Measurements from ENCODE around the gene NFYC.

Gene NFYC

GRCh38 chr1:40806731-40807695 is 115.5 kb downstream of the NFYC start:
- TF ChIP-seq CTCF (conservative IDR thresholded peaks at IDR 0.05; ENCODE audit: control insufficient read depth, insufficient read depth, low read depth, low read length) = no peak
- no peak overlapping the region for H3K4me3 ChIP-seq (ENCODE audit: control insufficient read depth, low read depth, low read length)
- no peak for DNase-seq (ENCODE audit: low read depth)

GRCh38 chr1:40808002-40808401 is 116.5 kb downstream of the NFYC start:
- DNase-seq (ENCODE audit: low read depth) = no peak

GRCh38 chr1:40808444-40808843 is 116.9 kb downstream of the NFYC start:
- no peak for TF ChIP-seq CTCF (conservative IDR thresholded peaks at IDR 0.05; ENCODE audit: control insufficient read depth, insufficient read depth, low read depth, low read length)
- H3K4me3 ChIP-seq (ENCODE audit: control insufficient read depth, low read depth, low read length) = no peak overlapping the region
- no peak for DNase-seq (ENCODE audit: low read depth)

More at GRCh38 chr1:40808002-40808401, 116.5 kb downstream of the NFYC start:
- no peak for TF ChIP-seq CTCF (conservative IDR thresholded peaks at IDR 0.05; ENCODE audit: control insufficient read depth, insufficient read depth, low read depth, low read length)
- H3K4me3 ChIP-seq (ENCODE audit: control insufficient read depth, low read depth, low read length) = no peak overlapping the region

- H3K4me3 ChIP-seq (ENCODE audit: control insufficient read depth, low read depth, low read length) = no peak overlapping the region
- no peak for TF ChIP-seq CTCF (conservative IDR thresholded peaks at IDR 0.05; ENCODE audit: control insufficient read depth, insufficient read depth, low read depth, low read length)
- no peak for DNase-seq (ENCODE audit: low read depth)
These were observed 117.4 kb downstream of the NFYC start for GRCh38 chr1:40808909-40809308.

- no peak for TF ChIP-seq CTCF (conservative IDR thresholded peaks at IDR 0.05; ENCODE audit: control insufficient read depth, insufficient read depth, low read depth, low read length)
These were observed 119.4 kb downstream of the NFYC start for GRCh38 chr1:40810927-40811326.

GRCh38 chr1:40815420-40815819 is 123.9 kb downstream of the NFYC start:
- DNase-seq (ENCODE audit: low read depth) = no peak
- no peak overlapping the region for H3K4me3 ChIP-seq (ENCODE audit: control insufficient read depth, low read depth, low read length)
- no peak for TF ChIP-seq CTCF (conservative IDR thresholded peaks at IDR 0.05; ENCODE audit: control insufficient read depth, insufficient read depth, low read depth, low read length)

More at GRCh38 chr1:40810927-40811326, 119.4 kb downstream of the NFYC start:
- H3K4me3 ChIP-seq (ENCODE audit: control insufficient read depth, low read depth, low read length) = no peak overlapping the region
- no peak for DNase-seq (ENCODE audit: low read depth)

All from fibroblast of mammary gland (primary cell).